Transverse colon (tissue), 4 donors: ENCODE measurements around the gene FAM228B. TPM values are rescaled to one million over a fixed set of nuclear protein-coding genes. Genes with fewer than 3 reads are reported as not detected.

Experiments used
- DNase-seq: peaks from one replicate; pipeline ENCODE4 v3.0.0-alpha.2; 2019
- H3K27ac ChIP-seq, 4 donors: fragments of 200-600 bp; sonication (generic); 2 replicates each; pipeline ENCODE4 v1.5.1; 2016 to 2018; ENCODE audit warnings: inconsistent platforms in 4 of 4
- H3K27me3 ChIP-seq: fragments of 200-600 bp; sonication (generic); 2 replicates; pipeline ENCODE4 v1.5.1; 2017; ENCODE audit warnings: inconsistent platforms
- H3K36me3 ChIP-seq, 4 donors: fragments of 200-600 bp; sonication (generic); 2 replicates each; pipeline ENCODE4 v1.5.1; 2017 to 2019; ENCODE audit warnings: inconsistent platforms in 4 of 4
- H3K4me1 ChIP-seq, 4 donors: fragments of 200-600 bp; sonication (generic); 2 replicates each; pipeline ENCODE4 v1.5.1; 2017 to 2020; ENCODE audit warnings: inconsistent platforms in 4 of 4
- H3K4me3 ChIP-seq, 4 donors: fragments of 200-600 bp; sonication (generic); 1 replicate in 1 of 4; 2 replicates in 3 of 4; pipeline versions ENCODE4 v1.5.1 to v1.6.1; 2017 to 2019; ENCODE audit warnings: inconsistent platforms in 4 of 4
- H3K9me3 ChIP-seq, 2 donors: fragments of 200-600 bp; sonication (generic); 2 replicates each; pipeline ENCODE4 v1.5.1; 2017 to 2019; ENCODE audit warnings: inconsistent platforms in 2 of 2
- EP300 ChIP-seq: sonication (generic); formaldehyde crosslinking; IDR thresholded peaks from one replicate; pipeline ENCODE4 v1.6.1; 2017; ENCODE audit warnings: antibody characterized with exemption, low read depth
- POLR2A ChIP-seq: fragments of 450-650 bp; IDR thresholded peaks from one replicate; pipeline ENCODE4 v1.6.1; 2016; ENCODE audit warnings: antibody characterized with exemption, mild to moderate bottlenecking, moderate library complexity
- POLR2AphosphoS5 ChIP-seq, 3 donors: sonication (generic); formaldehyde crosslinking; IDR thresholded peaks; one replicate each; pipeline ENCODE4 v1.6.1; 2016; ENCODE audit warnings: antibody characterized with exemption in 3 of 3
- WGBS, 2 donors: methylation state at CpG; one replicate each; pipeline ENCODE4 v1.1.5; 2018; ENCODE audit warnings: low coverage in 1 of 2; 5-methylcytosine and 5-hydroxymethylcytosine counted together
- in situ Hi-C, 4 donors: fragments of 200-750 bp; cut with MboI; loops; one replicate each; pipeline versions ENCODE4 v1.15.0 to v1.15.1; 2017; ENCODE audit warnings: low sequenced_read_pairs in 3 of 4, low pct_ligation_motif_present in 1 of 4, low pct_unique_long_range_greater_than_20kb in 1 of 4
- intact Hi-C: fragments of 100-400 bp; cut with DNase I; formaldehyde crosslinking; loops from one replicate; pipeline ENCODE4 v1.15.1; 2023; ENCODE audit warnings: low total_unique reads
- total RNA-seq, 4 donors: library from RNA; depleted of rRNA; stranded (reverse); fragments of >200 nt; gene quantifications; one replicate each; pipeline ENCODE4 v1.1.0, GENCODE V29; 2016
- TF ChIP-seq, protein P1 (sequence below), 5 experiments: fragments of 200-600 bp in 3 of 5; fragments of 450-650 bp in 2 of 5; sonication (generic) in 3 of 5; IDR thresholded peaks; 1 replicate in 2 of 5; 2 replicates in 3 of 5; pipeline ENCODE4 v1.5.1; 2016 to 2017; ENCODE audit warnings: antibody characterized with exemption in 5 of 5, inconsistent platforms in 3 of 5, mild to moderate bottlenecking in 2 of 5, moderate library complexity in 1 of 5

Gene FAM228B
- total RNA-seq, 4 donors from 2014 or later = 0.75 to 17.8 (median 3.9) TPM

- in situ Hi-C loops = loop anchor here in 1 of 4 donors (10.0 kb wide), 1 partner anchor 152 kb away; the partner anchor contains the start of gene ATAD2B
- H3K27ac ChIP-seq = peak overlapping the region; percentile 90 to 97 (median 93)
- no peaks in the 10 kb centered on the region for H3K27me3 ChIP-seq
- DNase-seq = no peak
- no peaks in the 10 kb centered on the region for H3K9me3 ChIP-seq
- peaks cover 0 to 18% (median 2%) of the 10 kb centered on the region in 4 donors for H3K36me3 ChIP-seq
- WGBS, 2 donors = 1% methylated on average over 40 of the region's 41 CpGs; no CpG with 5 or more reads in 1 of the 2 donors
- H3K4me1 ChIP-seq = peaks cover 9 to 31% (median 16%) of the 10 kb centered on the region in 4 donors
- intact Hi-C loops = no loop called here
- peak overlapping the region; percentile 55 to 62 (median 60) for H3K4me3 ChIP-seq
- TF ChIP-seq EP300 (no peak), POLR2AphosphoS5 (IDR thresholded peaks at IDR 0.05) (peak; percentile 38 to 69 (median 67)), POLR2A (peak; percentile 87)
- TF ChIP-seq, protein P1, sequence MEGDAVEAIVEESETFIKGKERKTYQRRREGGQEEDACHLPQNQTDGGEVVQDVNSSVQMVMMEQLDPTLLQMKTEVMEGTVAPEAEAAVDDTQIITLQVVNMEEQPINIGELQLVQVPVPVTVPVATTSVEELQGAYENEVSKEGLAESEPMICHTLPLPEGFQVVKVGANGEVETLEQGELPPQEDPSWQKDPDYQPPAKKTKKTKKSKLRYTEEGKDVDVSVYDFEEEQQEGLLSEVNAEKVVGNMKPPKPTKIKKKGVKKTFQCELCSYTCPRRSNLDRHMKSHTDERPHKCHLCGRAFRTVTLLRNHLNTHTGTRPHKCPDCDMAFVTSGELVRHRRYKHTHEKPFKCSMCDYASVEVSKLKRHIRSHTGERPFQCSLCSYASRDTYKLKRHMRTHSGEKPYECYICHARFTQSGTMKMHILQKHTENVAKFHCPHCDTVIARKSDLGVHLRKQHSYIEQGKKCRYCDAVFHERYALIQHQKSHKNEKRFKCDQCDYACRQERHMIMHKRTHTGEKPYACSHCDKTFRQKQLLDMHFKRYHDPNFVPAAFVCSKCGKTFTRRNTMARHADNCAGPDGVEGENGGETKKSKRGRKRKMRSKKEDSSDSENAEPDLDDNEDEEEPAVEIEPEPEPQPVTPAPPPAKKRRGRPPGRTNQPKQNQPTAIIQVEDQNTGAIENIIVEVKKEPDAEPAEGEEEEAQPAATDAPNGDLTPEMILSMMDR (IDR thresholded peaks at IDR 0.05) = no peak
Measured at GRCh38 chr2:24076849-24077534, 46.3 kb upstream of the FAM228B start.

DNA sequence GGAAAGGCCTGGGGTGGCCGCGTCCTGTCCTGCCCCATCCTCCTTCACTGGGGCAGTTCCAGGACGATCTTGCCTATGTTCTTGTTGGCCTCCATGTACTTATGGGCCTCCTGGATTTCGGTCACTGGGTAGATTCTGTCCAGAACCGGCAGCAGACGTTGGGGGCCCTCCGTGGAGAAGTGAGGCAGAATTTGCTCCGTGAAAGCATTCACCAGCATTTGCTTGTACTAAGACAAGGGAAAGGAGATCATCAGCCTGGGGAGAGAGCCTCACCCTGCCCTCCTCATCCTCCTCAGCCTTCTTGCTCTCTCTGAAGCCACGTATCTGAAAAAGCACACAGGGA, 45.8 kb upstream of the FAM228B start:
- Histone ChIP-seq H3K27me3 (no peaks in the 10 kb centered on the region), H3K4me1 (peaks cover 9 to 37% (median 16%) of the 10 kb centered on the region in 4 donors), H3K9me3 (no peaks in the 10 kb centered on the region), H3K4me3 (peak overlapping the region; percentile 55 to 62 (median 60)), H3K36me3 (peaks cover 0 to 13% (median 4%) of the 10 kb centered on the region in 4 donors), H3K27ac (peak overlapping the region; percentile 90 to 97 (median 93))
- no peak for DNase-seq
- intact Hi-C loops = no loop called here
- in situ Hi-C loops = loop anchor here in 1 of 4 donors (10.0 kb wide), 1 partner anchor 153 kb away; the partner anchor contains the start of gene ATAD2B
- WGBS, 2 donors = 6 to 23% methylated on average over 2 to 9 of the region's 9 CpGs
- no peak for TF ChIP-seq POLR2A
- no peak for TF ChIP-seq EP300
- TF ChIP-seq, protein P1 (IDR thresholded peaks at IDR 0.05) = no peak
- no peak for TF ChIP-seq POLR2AphosphoS5 (IDR thresholded peaks at IDR 0.05)

- no peaks in the 10 kb centered on the region for H3K27me3 ChIP-seq
- no peak for DNase-seq
- H3K36me3 ChIP-seq = peaks cover 0 to 9% (median 4%) of the 10 kb centered on the region in 4 donors
- intact Hi-C loops = no loop called here
- peak overlapping the region; percentile 90 to 97 (median 93) for H3K27ac ChIP-seq
- WGBS, 2 donors = 43 to 65% methylated on average over 1 to 2 of the region's 2 CpGs
- in situ Hi-C loops = loop anchor here in 1 of 4 donors (10.0 kb wide), 1 partner anchor 153 kb away; the partner anchor contains the start of gene ATAD2B
- no peaks in the 10 kb centered on the region for H3K9me3 ChIP-seq
- H3K4me3 ChIP-seq = peak overlapping the region in 3 of 4 donors; percentile 55 to 60 (median 60)
- H3K4me1 ChIP-seq = peaks cover 12 to 40% (median 17%) of the 10 kb centered on the region in 4 donors
- no peak for TF ChIP-seq POLR2A
- TF ChIP-seq POLR2AphosphoS5 (IDR thresholded peaks at IDR 0.05) = no peak
- TF ChIP-seq, protein P1 (IDR thresholded peaks at IDR 0.05) = no peak
- no peak for TF ChIP-seq EP300
Measured at GRCh38 chr2:24077879-24078278, 45.4 kb upstream of the FAM228B start.

DNA sequence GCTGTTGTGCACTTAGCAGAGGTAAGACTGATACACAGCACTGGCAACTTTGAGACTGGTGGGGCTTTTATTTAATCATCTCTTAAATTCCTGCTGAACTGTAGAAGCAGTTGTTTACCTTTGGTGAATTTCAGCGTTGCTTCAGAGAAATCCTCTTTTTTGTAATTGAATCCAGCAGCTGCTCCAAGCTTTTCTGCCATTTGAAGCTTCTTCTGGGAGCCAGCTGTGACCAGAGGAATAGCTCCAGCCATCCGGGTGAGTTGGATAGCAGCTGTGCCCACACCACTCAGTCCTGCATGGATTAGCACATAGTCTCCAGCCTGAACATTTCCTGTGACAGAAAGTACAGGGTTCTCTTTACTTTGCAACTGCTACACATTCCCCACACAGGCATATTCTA, 42.6 kb upstream of the FAM228B start:
- intact Hi-C loops = no loop called here

More for the DNA sequence above, 42.6 kb upstream of the FAM228B start:
- DNase-seq = no peak
- H3K36me3 ChIP-seq = peaks cover 0 to 8% (median 0%) of the 10 kb centered on the region in 4 donors
- H3K9me3 ChIP-seq = no peaks in the 10 kb centered on the region
- in situ Hi-C loops = no loop called here
- no peaks in the 10 kb centered on the region for H3K27me3 ChIP-seq
- H3K4me1 ChIP-seq = peaks cover 12 to 41% (median 24%) of the 10 kb centered on the region in 4 donors
- no peak overlapping the region for H3K27ac ChIP-seq
- WGBS, 2 donors = 74 to 80% methylated on average over 2 of the region's 2 CpGs
- no peak overlapping the region for H3K4me3 ChIP-seq
- no peak for TF ChIP-seq POLR2AphosphoS5 (IDR thresholded peaks at IDR 0.05)
- TF ChIP-seq EP300 = no peak
- no peak for TF ChIP-seq POLR2A
- TF ChIP-seq, protein P1 (IDR thresholded peaks at IDR 0.05) = no peak
